AG04449 (cell line): ENCODE measurements around the gene CCDC186.

Source experiments
- CTCF ChIA-PET: fragments of 350-600 bp; formaldehyde crosslinking; extraction: SDS; loops from one replicate; lab custom pipeline; 2021; ENCODE audit warnings: antibody characterized with exemption; lab: Yijun Ruan, JAX
- POLR2A ChIA-PET: fragments of 400-600, 350-600 bp; formaldehyde crosslinking; extraction: SDS; loops from one replicate; lab custom pipeline; 2020; ENCODE audit warnings: antibody characterized with exemption, inconsistent platforms; lab: Yijun Ruan, JAX
- DNase-seq: peaks from one replicate; pipeline ENCODE4 v3.0.0-alpha.2; 2010; ENCODE audit warnings: low read depth, low spot score
- H3K4me3 ChIP-seq: 2 replicates; pipeline ENCODE4 v1.5.1; 2011; ENCODE audit warnings: low read depth, mild to moderate bottlenecking, control low read depth, low read length
- TF ChIP-seq, protein P1 (sequence below): IDR thresholded peaks from one replicate; pipeline ENCODE4 v1.5.1; 2011; ENCODE audit warnings: mild to moderate bottlenecking, moderate library complexity, low read length, control low read depth, inconsistent platforms; ENCODE audit not compliant: insufficient read depth; ENCODE audit errors: missing control alignments

Gene CCDC186

DNA sequence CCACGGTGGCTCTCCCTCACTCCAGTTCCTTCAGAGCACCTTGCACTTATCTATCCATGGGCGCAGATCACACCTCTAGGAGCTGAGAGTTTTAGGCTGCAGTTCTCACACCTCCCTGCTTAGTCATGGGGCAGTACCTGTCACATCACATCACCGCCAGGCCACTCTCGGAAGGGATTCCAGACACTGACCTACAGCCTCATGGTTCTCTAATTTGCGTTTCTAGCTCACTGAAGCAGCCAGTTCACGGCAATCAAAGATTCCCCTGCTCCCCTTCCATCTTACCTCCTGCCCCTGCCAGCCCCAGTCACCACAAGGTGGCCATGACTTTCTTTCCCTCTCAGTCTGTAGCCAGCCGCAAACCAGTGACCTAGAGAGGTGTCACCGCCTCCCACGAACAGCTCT is 96.2 kb downstream of the CCDC186 start:
- no peak overlapping the region for H3K4me3 ChIP-seq
- ChIA-PET POLR2A (no interaction called here), CTCF (no interaction called here)
- TF ChIP-seq, protein P1, sequence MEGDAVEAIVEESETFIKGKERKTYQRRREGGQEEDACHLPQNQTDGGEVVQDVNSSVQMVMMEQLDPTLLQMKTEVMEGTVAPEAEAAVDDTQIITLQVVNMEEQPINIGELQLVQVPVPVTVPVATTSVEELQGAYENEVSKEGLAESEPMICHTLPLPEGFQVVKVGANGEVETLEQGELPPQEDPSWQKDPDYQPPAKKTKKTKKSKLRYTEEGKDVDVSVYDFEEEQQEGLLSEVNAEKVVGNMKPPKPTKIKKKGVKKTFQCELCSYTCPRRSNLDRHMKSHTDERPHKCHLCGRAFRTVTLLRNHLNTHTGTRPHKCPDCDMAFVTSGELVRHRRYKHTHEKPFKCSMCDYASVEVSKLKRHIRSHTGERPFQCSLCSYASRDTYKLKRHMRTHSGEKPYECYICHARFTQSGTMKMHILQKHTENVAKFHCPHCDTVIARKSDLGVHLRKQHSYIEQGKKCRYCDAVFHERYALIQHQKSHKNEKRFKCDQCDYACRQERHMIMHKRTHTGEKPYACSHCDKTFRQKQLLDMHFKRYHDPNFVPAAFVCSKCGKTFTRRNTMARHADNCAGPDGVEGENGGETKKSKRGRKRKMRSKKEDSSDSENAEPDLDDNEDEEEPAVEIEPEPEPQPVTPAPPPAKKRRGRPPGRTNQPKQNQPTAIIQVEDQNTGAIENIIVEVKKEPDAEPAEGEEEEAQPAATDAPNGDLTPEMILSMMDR: no peak
- no peak for DNase-seq

DNA sequence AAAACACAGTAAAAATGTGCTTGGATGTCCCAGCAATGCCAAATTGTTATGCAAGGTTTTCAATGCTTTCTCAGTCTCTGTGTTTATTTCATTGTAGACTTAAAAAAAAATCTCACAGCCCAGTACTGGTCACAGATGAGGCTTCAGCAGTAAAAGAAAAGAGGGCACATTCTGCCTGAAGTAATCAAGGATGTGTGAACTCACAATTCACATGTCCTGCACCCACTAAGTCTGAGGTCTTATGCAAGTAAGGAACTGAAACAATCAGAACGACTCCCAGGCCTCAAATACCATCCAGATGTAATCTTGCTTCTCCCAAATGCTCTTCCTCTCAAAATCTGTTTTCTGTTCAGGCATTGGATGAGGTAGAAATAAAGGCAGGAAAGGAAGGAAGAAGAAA is 96.7 kb downstream of the CCDC186 start:
- TF ChIP-seq, protein P1: no peak
- no peak for DNase-seq
- no peak overlapping the region for H3K4me3 ChIP-seq
- ChIA-PET CTCF (no interaction called here), POLR2A (no interaction called here)

DNA sequence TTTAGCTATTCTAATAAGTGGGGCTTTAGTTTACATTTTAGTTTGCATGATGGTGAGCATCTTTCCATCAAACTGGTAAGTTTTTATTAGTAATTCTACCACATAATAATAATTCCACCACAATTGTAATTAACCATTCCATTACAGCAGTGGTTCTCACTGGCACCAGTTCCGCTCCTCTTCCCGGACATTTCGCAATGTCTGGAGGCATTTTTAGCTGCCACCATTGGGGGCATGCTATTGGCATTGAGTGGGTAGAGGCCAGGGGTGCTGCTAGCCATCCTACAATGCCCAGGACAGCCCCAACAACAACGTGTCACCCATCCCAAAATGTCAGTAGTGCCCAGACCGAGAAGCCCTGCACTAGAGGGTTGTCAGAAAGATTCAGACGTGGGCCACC is 98.9 kb downstream of the CCDC186 start:
- ChIA-PET CTCF (interaction anchor here (1.1 kb wide), 1 partner anchor 26 kb away, joined by 3 read pairs; no protein-coding TSS in a partner anchor), POLR2A (no interaction called here)
- TF ChIP-seq, protein P1: no peak
- DNase-seq: no peak
- H3K4me3 ChIP-seq: no peak overlapping the region

DNA sequence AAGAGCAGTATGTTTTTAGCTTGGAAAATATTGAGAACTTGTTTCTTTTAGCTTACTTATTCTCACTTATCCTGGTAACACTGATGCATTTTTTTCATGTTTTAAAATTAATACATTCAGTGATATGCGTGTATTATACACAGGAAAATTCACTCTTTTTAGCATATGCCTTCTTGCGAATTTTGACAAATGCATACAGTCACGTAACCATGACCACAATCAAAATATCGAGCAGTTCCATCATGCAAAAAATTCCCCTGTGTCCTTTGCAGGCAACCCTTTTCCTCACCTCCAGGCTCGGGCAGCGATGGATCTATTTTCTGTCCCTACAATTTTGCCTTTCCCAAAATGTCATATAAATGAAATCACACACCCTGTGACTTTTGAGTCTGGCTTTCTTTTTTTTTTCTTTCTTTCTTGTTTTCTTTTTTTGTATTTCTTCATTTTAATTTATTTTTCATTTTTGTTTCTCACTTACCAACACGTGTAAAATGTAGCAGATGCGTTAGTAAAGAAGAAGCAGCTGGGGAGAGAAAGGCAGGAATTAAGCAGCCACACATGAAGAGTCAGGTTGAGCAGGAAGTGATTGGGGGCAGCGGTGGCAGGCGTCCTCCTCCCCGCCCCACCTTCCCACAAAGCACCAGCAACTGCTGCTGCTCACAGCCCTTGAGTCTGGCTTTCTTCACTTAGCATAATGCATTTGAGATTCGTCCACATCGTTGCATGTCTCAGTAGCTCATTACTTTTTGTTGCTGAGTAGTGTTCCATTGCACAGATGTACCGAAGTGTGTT is 100.4 kb downstream of the CCDC186 start:
- DNase-seq: no peak
- ChIA-PET CTCF (no interaction called here), POLR2A (no interaction called here)
- no peak overlapping the region for H3K4me3 ChIP-seq
- TF ChIP-seq, protein P1: no peak

DNA sequence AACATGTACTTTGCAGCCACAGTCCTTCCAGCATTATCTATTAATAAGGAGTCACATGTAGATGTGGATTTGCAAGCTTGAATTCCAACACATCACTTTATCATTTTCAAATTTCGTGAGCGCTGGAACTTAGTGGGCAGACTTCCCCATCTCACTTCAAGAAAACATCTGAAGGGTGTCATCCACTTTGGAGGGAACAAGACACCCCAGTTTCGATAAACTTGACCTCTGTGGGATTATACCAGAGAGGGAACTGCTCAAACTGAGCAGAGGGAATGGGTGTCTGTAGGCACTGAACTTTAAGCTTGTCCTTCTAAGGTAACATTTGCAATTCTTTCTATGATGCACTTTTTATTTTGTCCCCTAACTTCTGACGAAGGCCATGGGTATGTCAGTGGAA is 102.8 kb downstream of the CCDC186 start:
- ChIA-PET POLR2A (no interaction called here), CTCF (no interaction called here)
- H3K4me3 ChIP-seq: no peak overlapping the region
- no peak for DNase-seq
- TF ChIP-seq, protein P1: no peak
